K562 (cell line): ENCODE results near the gene NAA10. TPM values are rescaled to one million over a fixed set of nuclear protein-coding genes. Genes with fewer than 3 reads are reported as not detected.

ENCODE experiments used
- ATAC-seq: fragments of 200-7000 bp; cut with Tn5 transposase; 3 replicates; pipeline ENCODE4 v1.9.1; 2020; ENCODE audit warnings: moderate library complexity
- BruUV-seq: library from RNA; stranded (reverse); fragments of 400-500 nt; replicated peaks from 2 replicates; lab custom pipeline; 2021; lab: Mats Ljungman, UMichigan
- CTCF ChIA-PET: fragments of 300-600 bp; formaldehyde crosslinking; extraction: SDS; loops from one replicate; lab custom pipeline; 2021; ENCODE audit warnings: low intra/inter-chr PET ratio; lab: Yijun Ruan, JAX
- POLR2A ChIA-PET: fragments of 300-600, 350-650 bp; sonication (Branson Sonifier 250); formaldehyde crosslinking; extraction: SDS; loops from one replicate; lab custom pipeline; 2021; ENCODE audit warnings: antibody characterized with exemption, inconsistent platforms; lab: Yijun Ruan, JAX
- DNase-seq, 4 experiments: peaks; one replicate each; pipeline versions ENCODE4 v3.0.0 to v3.0.0-alpha.2; 2011 to 2018; ENCODE audit warnings: low spot score in 3 of 4, mixed read lengths in 3 of 4; ENCODE audit errors: extremely low read depth in 1 of 4
- FAIRE-seq: peaks from 2 replicates; lab custom pipeline; 2011; peaks lifted over from hg19 to GRCh38; lab: Jason Lieb, UNC
- H2AFZ ChIP-seq: 2 replicates; pipeline ENCODE4 v1.6.0; 2011; ENCODE audit warnings: low read depth, low read length, control low read depth, inconsistent platforms
- H3K27ac ChIP-seq: fragments of 200-600 bp; 3 replicates; pipeline ENCODE4 v1.8.0; 2011; ENCODE audit warnings: low read depth, mild to moderate bottlenecking, control low read depth, inconsistent platforms, low read length, moderate library complexity, mixed read lengths; ENCODE audit errors: extremely low read depth
- H3K27me3 ChIP-seq, 2 experiments: fragments of 300-600 bp in 1 of 2; 2 replicates in 1 of 2; 3 replicates in 1 of 2; pipeline versions ENCODE4 v1.6.0 to v1.8.0; 2011; ENCODE audit warnings: inconsistent platforms in 2 of 2, low read length in 2 of 2, mild to moderate bottlenecking in 1 of 2, mixed read lengths in 1 of 2, moderate library complexity in 1 of 2; ENCODE audit not compliant: control insufficient read depth in 2 of 2, insufficient read depth in 2 of 2
- H3K36me3 ChIP-seq: fragments of 300-600 bp; 3 replicates; pipeline ENCODE4 v1.8.0; 2011; ENCODE audit warnings: mild to moderate bottlenecking, low read length, inconsistent platforms; ENCODE audit not compliant: control insufficient read depth, insufficient read depth
- H3K4me1 ChIP-seq, 2 experiments: fragments of 200-600 bp in 1 of 2; replicated peaks in 1 of 2; 2 replicates in 1 of 2; 3 replicates in 1 of 2; pipeline versions ENCODE4 v1.5.1 to v1.8.0; 2011; ENCODE audit warnings: inconsistent platforms in 2 of 2, low read length in 2 of 2, mild to moderate bottlenecking in 1 of 2, mixed read lengths in 1 of 2, moderate library complexity in 1 of 2; ENCODE audit not compliant: control insufficient read depth in 2 of 2, insufficient read depth in 2 of 2
- H3K4me2 ChIP-seq: 2 replicates; pipeline ENCODE4 v1.6.1; 2011; ENCODE audit warnings: low read length, control low read depth, inconsistent platforms, mixed read lengths; ENCODE audit not compliant: insufficient read depth
- H3K4me3 ChIP-seq: fragments of 200-600 bp; sonication (generic), shearing (Covaris generic); 2 replicates; pipeline ENCODE4 v1.5.1; 2016; ENCODE audit warnings: control low read depth, inconsistent platforms
- H3K79me2 ChIP-seq: fragments of 200-600 bp; 3 replicates; pipeline ENCODE4 v1.8.0; 2011; ENCODE audit warnings: low read length, inconsistent platforms; ENCODE audit not compliant: control insufficient read depth, insufficient read depth
- H3K9ac ChIP-seq, 2 experiments: 2 replicates each; pipeline versions ENCODE4 v1.6.0 to v1.6.1; 2011; ENCODE audit warnings: low read depth in 2 of 2, low read length in 2 of 2, control low read depth in 1 of 2, inconsistent platforms in 1 of 2, mild to moderate bottlenecking in 1 of 2, mixed read lengths in 1 of 2; ENCODE audit not compliant: insufficient read depth in 1 of 2
- H3K9me1 ChIP-seq: one replicate; pipeline ENCODE4 v1.6.0; 2011; ENCODE audit warnings: inconsistent platforms, mild to moderate bottlenecking, low read length, moderate library complexity; ENCODE audit not compliant: control insufficient read depth, insufficient read depth
- H3K9me3 ChIP-seq: replicated peaks from 2 replicates; pipeline ENCODE4 v1.5.1; 2011; ENCODE audit warnings: low read depth, low read length, inconsistent platforms; ENCODE audit not compliant: control insufficient read depth, insufficient read depth
- H4K20me1 ChIP-seq: replicated peaks from 2 replicates; pipeline ENCODE4 v1.6.1; 2011; ENCODE audit warnings: low read length, inconsistent platforms, mixed read lengths; ENCODE audit not compliant: control insufficient read depth, insufficient read depth
- CGGBP1 ChIP-seq: fragments of 250-450 bp; sonication (Bioruptor Pico); IDR thresholded peaks from 2 replicates; pipeline ENCODE4 v1.9.0; 2021; ENCODE audit warnings: mild to moderate bottlenecking
- HDGF ChIP-seq: fragments of 450-650 bp; IDR thresholded peaks from 2 replicates; pipeline ENCODE4 v1.6.1; 2016
- POLR2G ChIP-seq: fragments of 200-400 bp; formaldehyde crosslinking; IDR thresholded peaks from 2 replicates; pipeline ENCODE4 v1.6.1; 2017; ENCODE audit warnings: low read depth, mild to moderate bottlenecking, antibody characterized with exemption, low read length, moderate library complexity
- SOX6 ChIP-seq: fragments of 450-650 bp; IDR thresholded peaks from 2 replicates; pipeline ENCODE4 v1.6.1; 2014; ENCODE audit warnings: mild to moderate bottlenecking
- TRIM24 ChIP-seq, 2 experiments: fragments of 450-650 bp; IDR thresholded peaks; 2 replicates each; pipeline ENCODE4 v1.6.1; 2016
- ZNF384 ChIP-seq: IDR thresholded peaks from 2 replicates; pipeline ENCODE4 v1.6.1; 2012; ENCODE audit warnings: low read depth, low read length, improper control_type of control experiment
- WGBS: fragments of 100-300 bp; shearing (Covaris generic); methylation state at CpG from one replicate; pipeline ENCODE4 v1.1.6; 2016; ENCODE audit warnings: low coverage, mixed read lengths; ENCODE audit not compliant: insufficient coverage; ENCODE audit errors: missing lambda C conversion rate; 5-methylcytosine and 5-hydroxymethylcytosine counted together
- in situ Hi-C: fragments of 300-500 bp; cut with MboI; formaldehyde crosslinking; loops from 4 replicates; pipeline ENCODE4 v1.15.0; 2018; ENCODE audit warnings: inconsistent platforms, mixed read lengths
- intact Hi-C: fragments of 100-400 bp; cut with micrococcal nuclease; formaldehyde crosslinking; loops from 2 replicates; pipeline ENCODE4 v1.14.2; 2022
- polyA plus RNA-seq, 8 experiments: library from polyadenylated mRNA; depleted of rRNA in 4 of 8; stranded (reverse) in 5 of 8; unstranded in 3 of 8; fragments of >200 nt; fragmentation: Nextera tagmentation in 2 of 8; fragmentation: Illumina TruSeq in 1 of 8; extraction: Ambion mirVana in 2 of 8; extraction: Trizol in 1 of 8; gene quantifications; 2 replicates each; pipeline versions ENCODE4 v1.2.1 to v1.2.3, GENCODE V29; 2011 to 2014; ENCODE audit warnings: inconsistent platforms in 1 of 8, missing spikeins in 1 of 8
- total RNA-seq, 7 experiments: library from RNA; depleted of rRNA in 6 of 7; stranded (reverse); fragments of >200 nt in 6 of 7; fragmentation: Illumina TruSeq in 2 of 7; extraction: Trizol in 2 of 7; gene quantifications; 2 replicates each; pipeline versions ENCODE4 v1.2.1 to v1.2.3, GENCODE V29; 2011 to 2021; ENCODE audit warnings: low replicate concordance in 1 of 7
- TF ChIP-seq, protein P1 (sequence below): sonication (generic); formaldehyde crosslinking; IDR thresholded peaks from 2 replicates; pipeline ENCODE4 v1.8.1; 2023; ENCODE audit warnings: mild to moderate bottlenecking, missing genetic modification reagents

NAA10 gene
- total and polyA plus RNA-seq, 9 of the 15 experiments (the other 6 are each of a cell fraction or from before 2014, with no cell fraction given), result 11.1 to 250 (median 134) TPM

DNA sequence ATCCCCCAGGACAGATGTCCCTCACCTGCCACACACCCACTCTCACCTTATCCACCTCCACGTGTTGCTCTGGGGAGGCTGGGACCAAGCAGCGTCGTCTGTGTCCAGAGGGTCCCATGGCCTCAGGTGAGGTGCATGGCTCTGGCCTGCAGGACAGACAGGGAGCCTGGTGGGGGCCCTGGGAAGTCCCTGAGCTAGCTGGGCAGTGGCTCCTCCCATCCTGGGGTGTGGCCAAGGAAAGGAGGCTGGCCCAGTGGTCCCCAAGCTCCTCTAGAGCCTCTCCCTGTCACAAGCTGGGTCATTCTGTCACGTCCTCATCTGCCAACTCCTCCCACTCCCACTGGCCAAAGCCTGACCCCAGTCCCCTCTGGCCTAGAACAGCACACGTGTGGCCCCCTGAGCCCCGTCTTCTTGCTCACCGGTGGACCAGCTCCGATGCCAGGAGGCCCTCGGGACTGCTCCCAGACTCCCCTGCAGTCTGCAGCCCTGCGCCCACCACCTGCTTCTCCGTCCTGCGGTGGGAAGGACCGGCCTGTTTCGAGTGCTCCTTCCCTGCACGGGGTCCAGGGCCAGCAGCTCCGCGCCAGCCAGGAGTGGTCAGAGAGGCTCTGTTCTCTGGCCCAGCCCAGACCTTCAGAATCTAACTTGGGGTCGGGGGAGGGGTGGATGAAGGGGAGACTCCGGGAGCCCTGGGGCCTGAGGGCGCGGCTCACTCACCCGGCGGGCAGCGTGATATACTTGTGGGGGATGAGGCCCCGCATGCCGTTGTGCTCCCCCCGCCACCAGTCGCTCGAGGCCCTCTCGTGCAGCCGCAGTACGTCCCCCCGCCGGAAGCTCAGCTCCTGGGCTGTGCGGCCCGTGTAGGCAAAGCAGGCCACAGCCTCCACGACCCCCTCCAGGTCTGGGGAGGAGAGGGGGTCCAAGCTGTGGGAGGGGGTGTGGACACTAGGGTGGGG is 25.5 kb downstream of the NAA10 start:
- no peaks in the 10 kb centered on the region for H3K9me3 ChIP-seq
- ChIA-PET POLR2A (interaction anchor here (0.6 to 1.5 kb wide), 5 partner anchors 9 to 903 kb away, joined by 3 to 5 read pairs (median 3); no protein-coding TSS in a partner anchor), CTCF (no interaction called here)
- H4K20me1 ChIP-seq, result peaks cover 5% of the 10 kb centered on the region; the same call in 1 of the 2 replicates
- in situ Hi-C loops, result no loop called here
- no peak overlapping the region for H3K4me3 ChIP-seq
- no peak overlapping the region for H3K27ac ChIP-seq
- peaks cover 18% of the 10 kb centered on the region; the same call in 2 of the 3 replicates for H3K36me3 ChIP-seq
- no peaks in the 10 kb centered on the region for H3K9me1 ChIP-seq
- ATAC-seq, result peak; percentile 91
- H3K9ac ChIP-seq, result peak overlapping the region in 1 of 2 experiments; percentile 7; a peak in 1 of 4 replicates
- no peaks in the 10 kb centered on the region for H3K27me3 ChIP-seq
- no peak overlapping the region for H2AFZ ChIP-seq
- intact Hi-C loops, result no loop called here
- DNase-seq, result peak; percentile 67 to 77 (median 74)
- TF ChIP-seq CGGBP1, result no peak
- no peak for TF ChIP-seq ZNF384
- TF ChIP-seq SOX6, result no peak
- TF ChIP-seq, protein P1, sequence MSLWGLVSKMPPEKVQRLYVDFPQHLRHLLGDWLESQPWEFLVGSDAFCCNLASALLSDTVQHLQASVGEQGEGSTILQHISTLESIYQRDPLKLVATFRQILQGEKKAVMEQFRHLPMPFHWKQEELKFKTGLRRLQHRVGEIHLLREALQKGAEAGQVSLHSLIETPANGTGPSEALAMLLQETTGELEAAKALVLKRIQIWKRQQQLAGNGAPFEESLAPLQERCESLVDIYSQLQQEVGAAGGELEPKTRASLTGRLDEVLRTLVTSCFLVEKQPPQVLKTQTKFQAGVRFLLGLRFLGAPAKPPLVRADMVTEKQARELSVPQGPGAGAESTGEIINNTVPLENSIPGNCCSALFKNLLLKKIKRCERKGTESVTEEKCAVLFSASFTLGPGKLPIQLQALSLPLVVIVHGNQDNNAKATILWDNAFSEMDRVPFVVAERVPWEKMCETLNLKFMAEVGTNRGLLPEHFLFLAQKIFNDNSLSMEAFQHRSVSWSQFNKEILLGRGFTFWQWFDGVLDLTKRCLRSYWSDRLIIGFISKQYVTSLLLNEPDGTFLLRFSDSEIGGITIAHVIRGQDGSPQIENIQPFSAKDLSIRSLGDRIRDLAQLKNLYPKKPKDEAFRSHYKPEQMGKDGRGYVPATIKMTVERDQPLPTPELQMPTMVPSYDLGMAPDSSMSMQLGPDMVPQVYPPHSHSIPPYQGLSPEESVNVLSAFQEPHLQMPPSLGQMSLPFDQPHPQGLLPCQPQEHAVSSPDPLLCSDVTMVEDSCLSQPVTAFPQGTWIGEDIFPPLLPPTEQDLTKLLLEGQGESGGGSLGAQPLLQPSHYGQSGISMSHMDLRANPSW (CRISPR knock-in tag), result no peak
- TF ChIP-seq TRIM24 (IDR thresholded peaks at IDR 0.05), result no peak
- 0 out of 2 replicates have a peak, but pooled peaks have one; percentile 19 for TF ChIP-seq HDGF
- peak; percentile 23 for TF ChIP-seq POLR2G
- no peaks in the 10 kb centered on the region for H3K79me2 ChIP-seq
- H3K4me1 ChIP-seq, result peaks cover under 1 to 63% of the 10 kb centered on the region in 2 experiments; a peak in 3 of 5 replicates
- FAIRE-seq, result peak; percentile 70
- TSS peak; percentile 29 for BruUV-seq
- H3K4me2 ChIP-seq, result no peak overlapping the region
- 55% methylated on average over 8 of the region's 37 CpGs for WGBS
